Left lung (tissue), 10 donors: Measurements from ENCODE around the gene LIMK1. TPM values are rescaled to one million over a fixed set of nuclear protein-coding genes. Genes with fewer than 3 reads are reported as not detected.
A peak's percentile ranks its signal among the peaks of the same experiment; 100 is the strongest.

ENCODE experiments used
- ATAC-seq: fragments of 200-7000 bp; cut with Tn5 transposase; one replicate; pipeline ENCODE4 v1.9.1; 2020; ENCODE audit warnings: moderate library complexity
- DNase-seq, 4 donors: peaks; one replicate each; pipeline ENCODE4 v3.0.0-alpha.2; 2013 to 2020
- H3K27ac ChIP-seq, 2 donors: fragments of 200-600 bp; sonication (generic) in 1 of 2; one replicate each; pipeline versions ENCODE4 v1.5.0 to v1.8.0; 2020 to 2021
- H3K27me3 ChIP-seq, 2 donors: fragments of 200-600 bp; sonication (generic) in 1 of 2; one replicate each; pipeline versions ENCODE4 v1.5.0 to v1.8.0; 2020 to 2021
- H3K36me3 ChIP-seq, 2 donors: fragments of 200-600 bp; sonication (generic) in 1 of 2; one replicate each; pipeline versions ENCODE4 v1.5.0 to v1.8.0; 2020 to 2021
- H3K4me1 ChIP-seq, 2 donors: fragments of 200-600 bp; one replicate each; pipeline ENCODE4 v1.8.0; 2021
- H3K4me3 ChIP-seq, 2 donors: fragments of 200-600 bp; sonication (generic) in 1 of 2; one replicate each; pipeline versions ENCODE4 v1.5.0 to v1.8.0; 2020 to 2021; ENCODE audit warnings: mild to moderate bottlenecking in 1 of 2
- H3K9me3 ChIP-seq, 2 donors: fragments of 200-600 bp; sonication (generic) in 1 of 2; one replicate each; pipeline versions ENCODE4 v1.5.0 to v1.8.0; 2020 to 2021
- intact Hi-C, 2 donors: fragments of 100-400 bp; cut with DNase I; formaldehyde crosslinking; loops; one replicate each; pipeline versions ENCODE4 v1.11.2 to v1.14.2; 2022
- polyA plus RNA-seq, 6 donors: library from polyadenylated mRNA; unstranded; fragments of 120-200 nt; gene quantifications; one replicate each; pipeline ENCODE4 v1.2.1, GENCODE V29; 2013; ENCODE audit not compliant: insufficient read length in 6 of 6
- total RNA-seq, 2 donors: library from RNA; stranded (reverse); fragmentation: NEBNext Ultra II Directional; extraction: Animal tissue kit (Norgen Biotek cat#: 25700); gene quantifications; one replicate each; pipeline ENCODE4 v1.2.1, GENCODE V29; 2021
- TF ChIP-seq, protein P1 (sequence below), 2 donors: fragments of 200-600 bp; sonication (generic) in 1 of 2; IDR thresholded peaks; one replicate each; pipeline versions ENCODE4 v1.5.0 to v1.8.0; 2021; ENCODE audit warnings: antibody characterized with exemption in 2 of 2
- donor health status: DM: no; HTN: yes; CAD: no.
- donor health status: DM: no; HTN: no; CAD: no.

Gene LIMK1
- total and polyA plus RNA-seq, 8 donors = 17.4 to 47.2 (median 25.1) TPM

DNA sequence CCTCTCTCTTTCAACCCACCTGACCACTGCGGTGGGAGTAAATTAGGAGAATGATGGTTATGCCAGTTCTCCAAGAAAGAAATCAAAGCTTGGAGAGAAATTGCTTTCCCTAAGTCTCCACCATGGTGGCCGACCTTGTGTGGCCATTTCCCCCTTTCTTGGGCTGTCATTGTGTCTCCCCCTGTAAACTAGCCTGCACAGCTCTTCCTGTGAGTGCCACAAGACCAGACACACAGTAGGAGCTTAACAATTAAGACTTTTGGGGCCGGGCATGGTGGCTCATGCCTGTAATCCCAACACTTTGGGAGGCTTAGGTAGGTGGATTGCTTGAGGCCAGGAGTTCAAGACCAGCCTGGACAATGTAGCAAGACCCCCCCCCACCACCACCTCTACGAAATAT lies 18.9 kb upstream of the LIMK1 start:
- no peak overlapping the region for H3K4me3 ChIP-seq
- H3K9me3 ChIP-seq = no peaks in the 10 kb centered on the region
- ATAC-seq (no peak), DNase-seq (peak in 1 of 4 donors; percentile 2)
- TF ChIP-seq, protein P1, sequence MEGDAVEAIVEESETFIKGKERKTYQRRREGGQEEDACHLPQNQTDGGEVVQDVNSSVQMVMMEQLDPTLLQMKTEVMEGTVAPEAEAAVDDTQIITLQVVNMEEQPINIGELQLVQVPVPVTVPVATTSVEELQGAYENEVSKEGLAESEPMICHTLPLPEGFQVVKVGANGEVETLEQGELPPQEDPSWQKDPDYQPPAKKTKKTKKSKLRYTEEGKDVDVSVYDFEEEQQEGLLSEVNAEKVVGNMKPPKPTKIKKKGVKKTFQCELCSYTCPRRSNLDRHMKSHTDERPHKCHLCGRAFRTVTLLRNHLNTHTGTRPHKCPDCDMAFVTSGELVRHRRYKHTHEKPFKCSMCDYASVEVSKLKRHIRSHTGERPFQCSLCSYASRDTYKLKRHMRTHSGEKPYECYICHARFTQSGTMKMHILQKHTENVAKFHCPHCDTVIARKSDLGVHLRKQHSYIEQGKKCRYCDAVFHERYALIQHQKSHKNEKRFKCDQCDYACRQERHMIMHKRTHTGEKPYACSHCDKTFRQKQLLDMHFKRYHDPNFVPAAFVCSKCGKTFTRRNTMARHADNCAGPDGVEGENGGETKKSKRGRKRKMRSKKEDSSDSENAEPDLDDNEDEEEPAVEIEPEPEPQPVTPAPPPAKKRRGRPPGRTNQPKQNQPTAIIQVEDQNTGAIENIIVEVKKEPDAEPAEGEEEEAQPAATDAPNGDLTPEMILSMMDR (IDR thresholded peaks at IDR 0.05) = no peak
- H3K36me3 ChIP-seq = peaks cover 0 to 8% of the 10 kb centered on the region in 2 donors
- H3K4me1 ChIP-seq = peaks cover 0 to 15% of the 10 kb centered on the region in 2 donors
- no peaks in the 10 kb centered on the region for H3K27me3 ChIP-seq
- no peak overlapping the region for H3K27ac ChIP-seq
- intact Hi-C loops = loop anchor here in 1 of 2 donors (10.0 kb wide), 1 partner anchor 340 kb away; no protein-coding TSS in a partner anchor

DNA sequence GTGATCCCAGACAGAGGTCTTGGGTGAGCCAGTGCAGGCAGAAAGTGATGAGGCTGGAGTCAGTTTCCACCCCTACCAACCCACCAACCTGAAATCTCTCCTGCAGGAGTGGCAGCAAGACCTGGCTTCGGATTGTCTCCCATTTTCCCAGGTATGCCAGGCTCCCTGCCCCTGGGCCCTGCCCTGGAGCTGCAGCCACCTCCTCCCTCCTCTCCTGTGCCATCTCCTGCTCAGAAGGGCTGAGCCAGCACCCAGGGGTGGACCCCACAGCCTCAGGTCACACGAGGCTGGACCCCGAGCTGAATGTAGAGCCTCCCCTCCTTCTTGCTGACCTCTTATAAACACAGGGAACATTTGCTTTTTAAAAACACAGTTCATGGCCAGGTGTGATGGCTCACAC lies 17.0 kb upstream of the LIMK1 start:
- intact Hi-C loops = loop anchor here in 1 of 2 donors (10.0 kb wide), 1 partner anchor 338 kb away; no protein-coding TSS in a partner anchor
- no peak overlapping the region for H3K4me3 ChIP-seq
- ATAC-seq (no peak), DNase-seq (peak in 1 of 4 donors; percentile 21)
- H3K27me3 ChIP-seq = no peaks in the 10 kb centered on the region
- no peaks in the 10 kb centered on the region for H3K9me3 ChIP-seq
- H3K4me1 ChIP-seq = peaks cover 0 to 14% of the 10 kb centered on the region in 2 donors
- TF ChIP-seq, protein P1 (IDR thresholded peaks at IDR 0.05) = no peak
- H3K27ac ChIP-seq = no peak overlapping the region
- H3K36me3 ChIP-seq = no peaks in the 10 kb centered on the region

DNA sequence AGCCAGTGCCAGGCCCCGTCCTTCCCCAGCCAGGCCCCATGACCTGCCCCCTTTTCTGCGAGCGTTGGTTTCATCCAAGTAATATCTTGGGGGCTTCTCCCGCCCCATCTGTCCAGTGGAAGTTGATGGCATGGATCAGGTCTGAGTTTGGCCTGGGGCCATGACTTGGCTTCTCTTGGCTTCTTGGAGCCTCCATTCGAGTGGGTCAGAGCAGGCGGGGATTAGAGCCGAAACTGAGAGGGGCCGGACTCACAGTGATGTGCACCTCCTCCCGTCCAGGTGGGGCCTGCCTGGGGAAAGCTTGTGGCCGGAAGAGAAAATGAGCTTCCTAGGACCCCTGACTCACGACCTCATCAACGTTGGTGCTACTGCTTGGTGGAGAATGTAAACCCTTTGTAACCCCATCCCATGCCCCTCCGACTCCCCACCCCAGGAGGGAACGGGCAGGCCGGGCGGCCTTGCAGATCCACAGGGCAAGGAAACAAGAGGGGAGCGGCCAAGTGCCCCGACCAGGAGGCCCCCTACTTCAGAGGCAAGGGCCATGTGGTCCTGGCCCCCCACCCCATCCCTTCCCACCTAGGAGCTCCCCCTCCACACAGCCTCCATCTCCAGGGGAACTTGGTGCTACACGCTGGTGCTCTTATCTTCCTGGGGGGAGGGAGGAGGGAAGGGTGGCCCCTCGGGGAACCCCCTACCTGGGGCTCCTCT lies 15.1 kb upstream of the LIMK1 start:
- TF ChIP-seq, protein P1 (IDR thresholded peaks at IDR 0.05) = no peak
- Histone ChIP-seq H3K27ac (no peak overlapping the region), H3K9me3 (no peaks in the 10 kb centered on the region), H3K27me3 (no peaks in the 10 kb centered on the region), H3K4me3 (no peak overlapping the region), H3K4me1 (no peaks in the 10 kb centered on the region), H3K36me3 (no peaks in the 10 kb centered on the region)
- ATAC-seq (no peak), DNase-seq (peak in 1 of 4 donors; percentile 72)
- intact Hi-C loops = loop anchor here in 1 of 2 donors (10.0 kb wide), 1 partner anchor 336 kb away; no protein-coding TSS in a partner anchor

DNA sequence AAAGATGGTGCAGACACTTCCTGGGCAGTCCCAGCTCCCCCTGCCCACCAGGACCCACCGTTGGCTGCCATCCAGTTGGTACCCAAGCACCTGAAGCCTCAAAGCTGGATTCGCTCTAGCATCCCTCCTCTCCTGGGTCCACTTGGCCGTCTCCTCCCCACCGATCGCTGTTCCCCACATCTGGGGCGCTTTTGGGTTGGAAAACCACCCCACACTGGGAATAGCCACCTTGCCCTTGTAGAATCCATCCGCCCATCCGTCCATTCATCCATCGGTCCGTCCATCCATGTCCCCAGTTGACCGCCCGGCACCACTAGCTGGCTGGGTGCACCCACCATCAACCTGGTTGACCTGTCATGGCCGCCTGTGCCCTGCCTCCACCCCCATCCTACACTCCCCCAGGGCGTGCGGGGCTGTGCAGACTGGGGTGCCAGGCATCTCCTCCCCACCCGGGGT lies 14.5 kb upstream of the LIMK1 start:
- Histone ChIP-seq H3K4me3 (no peak overlapping the region), H3K36me3 (no peaks in the 10 kb centered on the region), H3K4me1 (no peaks in the 10 kb centered on the region), H3K27ac (no peak overlapping the region), H3K27me3 (no peaks in the 10 kb centered on the region), H3K9me3 (no peaks in the 10 kb centered on the region)
- intact Hi-C loops = loop anchor here in 1 of 2 donors (10.0 kb wide), 1 partner anchor 336 kb away; no protein-coding TSS in a partner anchor
- peak in 1 of 4 donors; percentile 67 for DNase-seq
- TF ChIP-seq, protein P1 (IDR thresholded peaks at IDR 0.05) = no peak
- ATAC-seq = no peak
